ENCODE results near the gene CACNA1G. TPM values are rescaled to one million over a fixed set of nuclear protein-coding genes. Genes with fewer than 3 reads are reported as not detected.

CACNA1G gene
- total RNA-seq, 2 experiments from 2014 or later = not detected

GRCh38 chr17:50624321-50624934 is 63.9 kb downstream of the CACNA1G start:
- Histone ChIP-seq H3K36me3 (ENCODE audit: insufficient read depth, low read length) (no peaks in the 10 kb centered on the region), H3K27ac (ENCODE audit: low read depth, low read length, poor library complexity, severe bottlenecking) (no peak overlapping the region), H2AFZ (ENCODE audit: low read length) (no peak overlapping the region), H3K4me2 (ENCODE audit: low read length) (no peak overlapping the region), H3K9me3 (ENCODE audit: low read length) (no peaks in the 10 kb centered on the region), H3K4me1 (ENCODE audit: insufficient read depth, low read length, poor library complexity, severe bottlenecking) (no peaks in the 10 kb centered on the region), H4K20me1 (ENCODE audit: insufficient read depth, low read length) (no peaks in the 10 kb centered on the region), H3K9me2 (ENCODE audit: insufficient read depth, low read length) (no peaks in the 10 kb centered on the region), H3K79me2 (ENCODE audit: insufficient read depth, low read depth, low read length) (no peaks in the 10 kb centered on the region), H3K4me3 (ENCODE audit: low read depth, low read length, poor library complexity, severe bottlenecking) (no peak overlapping the region)
- intact Hi-C loops (cut with micrococcal nuclease; ENCODE audit: unreplicated experiment) = no loop called here
- DNase-seq (ENCODE audit: low spot score) = no peak
- no TSS peak for BruUV-seq (replicated peaks)
- no peak for TF ChIP-seq CTCF (conservative IDR thresholded peaks at IDR 0.05; ENCODE audit: low read length)
- no peak for TF ChIP-seq EZH2phosphoT487 (IDR thresholded peaks at IDR 0.05; ENCODE audit: borderline replicate concordance, low read depth, low read length)
- ChIA-PET POLR2A (no interaction called here), CTCF (ENCODE audit: unreplicated experiment) (no interaction called here)

- H3K79me2 ChIP-seq (ENCODE audit: insufficient read depth, low read depth, low read length) = no peaks in the 10 kb centered on the region
- POLR2A ChIA-PET = interaction anchor here (0.6 kb wide), 1 partner anchor 26 kb away, joined by 4 read pairs; no protein-coding TSS in a partner anchor
- no peak overlapping the region for H3K4me2 ChIP-seq (ENCODE audit: low read length)
- no peak for TF ChIP-seq CTCF (conservative IDR thresholded peaks at IDR 0.05; ENCODE audit: low read length)
- CTCF ChIA-PET (ENCODE audit: unreplicated experiment) = interaction anchor here (0.6 to 1.0 kb wide), 2 partner anchors 74 to 87 kb away, joined by 3 to 10 read pairs; no protein-coding TSS in a partner anchor
- H3K27ac ChIP-seq (ENCODE audit: low read depth, low read length, poor library complexity, severe bottlenecking) = no peak overlapping the region
- DNase-seq (ENCODE audit: low spot score) = no peak
- H3K9me3 ChIP-seq (ENCODE audit: low read length) = no peaks in the 10 kb centered on the region
- no peaks in the 10 kb centered on the region for H3K36me3 ChIP-seq (ENCODE audit: insufficient read depth, low read length)
- no peaks in the 10 kb centered on the region for H4K20me1 ChIP-seq (ENCODE audit: insufficient read depth, low read length)
- H2AFZ ChIP-seq (ENCODE audit: low read length) = no peak overlapping the region
- intact Hi-C loops (cut with micrococcal nuclease; ENCODE audit: unreplicated experiment) = no loop called here
- no TSS peak for BruUV-seq (replicated peaks)
- H3K4me3 ChIP-seq (ENCODE audit: low read depth, low read length, poor library complexity, severe bottlenecking) = no peak overlapping the region
- H3K4me1 ChIP-seq (ENCODE audit: insufficient read depth, low read length, poor library complexity, severe bottlenecking) = no peaks in the 10 kb centered on the region
- H3K9me2 ChIP-seq (ENCODE audit: insufficient read depth, low read length) = no peaks in the 10 kb centered on the region
Observed at GRCh38 chr17:50625032-50625871, 64.7 kb downstream of the CACNA1G start.
